ENCODE data around the gene ABCG5. TPM values are rescaled to one million over a fixed set of nuclear protein-coding genes. Genes with fewer than 3 reads are reported as not detected.

The ABCG5 gene
- total and polyA plus RNA-seq, 2 of the 4 experiments (the other 2 are of a cell fraction), result not detected

DNA sequence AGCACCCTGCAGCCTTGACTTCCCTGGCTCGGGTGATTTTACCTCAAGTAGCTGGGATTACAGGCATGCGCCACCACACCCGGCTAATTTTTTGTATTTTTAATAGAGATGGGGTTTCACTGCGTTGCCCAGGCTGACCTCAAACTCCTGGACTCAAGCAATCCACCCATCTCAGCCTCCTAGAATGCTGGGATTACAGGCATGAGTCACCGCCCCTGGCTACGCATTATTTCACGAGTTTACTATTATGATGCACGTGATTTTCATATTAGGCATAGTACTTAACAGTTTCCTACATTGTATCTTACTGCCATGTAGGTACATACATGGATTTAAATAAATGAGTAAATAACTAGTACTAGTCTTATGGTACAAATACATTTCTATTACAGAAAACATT, 60.4 kb downstream of the ABCG5 start:
- no peaks in the 10 kb centered on the region for H3K27me3 ChIP-seq (ENCODE audit: control insufficient read depth, insufficient read depth, low read length)
- no peak for TF ChIP-seq CHD1 (IDR thresholded peaks at IDR 0.05; ENCODE audit: low read depth, low read length)
- TF ChIP-seq MAZ (IDR thresholded peaks at IDR 0.05; ENCODE audit: borderline replicate concordance, low read depth, low read length), result no peak
- TF ChIP-seq, protein P1, sequence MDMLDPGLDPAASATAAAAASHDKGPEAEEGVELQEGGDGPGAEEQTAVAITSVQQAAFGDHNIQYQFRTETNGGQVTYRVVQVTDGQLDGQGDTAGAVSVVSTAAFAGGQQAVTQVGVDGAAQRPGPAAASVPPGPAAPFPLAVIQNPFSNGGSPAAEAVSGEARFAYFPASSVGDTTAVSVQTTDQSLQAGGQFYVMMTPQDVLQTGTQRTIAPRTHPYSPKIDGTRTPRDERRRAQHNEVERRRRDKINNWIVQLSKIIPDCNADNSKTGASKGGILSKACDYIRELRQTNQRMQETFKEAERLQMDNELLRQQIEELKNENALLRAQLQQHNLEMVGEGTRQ (IDR thresholded peaks at IDR 0.05; ENCODE audit: low read depth, low read length), result no peak
- TF ChIP-seq SMC3 (IDR thresholded peaks at IDR 0.05; ENCODE audit: low read depth, low read length), result no peak
- TF ChIP-seq POLR2A (IDR thresholded peaks at IDR 0.05; ENCODE audit: low read depth, low read length), result no peak
- TF ChIP-seq MAFK (IDR thresholded peaks at IDR 0.05; ENCODE audit: low read depth, low read length), result no peak
- TF ChIP-seq, protein P2, sequence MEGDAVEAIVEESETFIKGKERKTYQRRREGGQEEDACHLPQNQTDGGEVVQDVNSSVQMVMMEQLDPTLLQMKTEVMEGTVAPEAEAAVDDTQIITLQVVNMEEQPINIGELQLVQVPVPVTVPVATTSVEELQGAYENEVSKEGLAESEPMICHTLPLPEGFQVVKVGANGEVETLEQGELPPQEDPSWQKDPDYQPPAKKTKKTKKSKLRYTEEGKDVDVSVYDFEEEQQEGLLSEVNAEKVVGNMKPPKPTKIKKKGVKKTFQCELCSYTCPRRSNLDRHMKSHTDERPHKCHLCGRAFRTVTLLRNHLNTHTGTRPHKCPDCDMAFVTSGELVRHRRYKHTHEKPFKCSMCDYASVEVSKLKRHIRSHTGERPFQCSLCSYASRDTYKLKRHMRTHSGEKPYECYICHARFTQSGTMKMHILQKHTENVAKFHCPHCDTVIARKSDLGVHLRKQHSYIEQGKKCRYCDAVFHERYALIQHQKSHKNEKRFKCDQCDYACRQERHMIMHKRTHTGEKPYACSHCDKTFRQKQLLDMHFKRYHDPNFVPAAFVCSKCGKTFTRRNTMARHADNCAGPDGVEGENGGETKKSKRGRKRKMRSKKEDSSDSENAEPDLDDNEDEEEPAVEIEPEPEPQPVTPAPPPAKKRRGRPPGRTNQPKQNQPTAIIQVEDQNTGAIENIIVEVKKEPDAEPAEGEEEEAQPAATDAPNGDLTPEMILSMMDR (conservative IDR thresholded peaks at IDR 0.05; ENCODE audit: low read depth, low read length), result no peak
- TF ChIP-seq, protein P3, sequence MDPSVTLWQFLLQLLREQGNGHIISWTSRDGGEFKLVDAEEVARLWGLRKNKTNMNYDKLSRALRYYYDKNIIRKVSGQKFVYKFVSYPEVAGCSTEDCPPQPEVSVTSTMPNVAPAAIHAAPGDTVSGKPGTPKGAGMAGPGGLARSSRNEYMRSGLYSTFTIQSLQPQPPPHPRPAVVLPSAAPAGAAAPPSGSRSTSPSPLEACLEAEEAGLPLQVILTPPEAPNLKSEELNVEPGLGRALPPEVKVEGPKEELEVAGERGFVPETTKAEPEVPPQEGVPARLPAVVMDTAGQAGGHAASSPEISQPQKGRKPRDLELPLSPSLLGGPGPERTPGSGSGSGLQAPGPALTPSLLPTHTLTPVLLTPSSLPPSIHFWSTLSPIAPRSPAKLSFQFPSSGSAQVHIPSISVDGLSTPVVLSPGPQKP (IDR thresholded peaks at IDR 0.05; ENCODE audit: borderline replicate concordance, low read depth, low read length), result no peak
- H2AFZ ChIP-seq (replicated peaks; ENCODE audit: low read length, poor library complexity), result no peak overlapping the region
- H4K8ac ChIP-seq (ENCODE audit: low read depth in 2 of 2, low read length in 2 of 2), result no peak overlapping the region
- dilution Hi-C loops (cut with HindIII; ENCODE audit: low sequenced_read_pairs, unreplicated experiment), result no loop called here
- H3K4ac ChIP-seq (ENCODE audit: low read depth, low read length), result no peak overlapping the region
- ATAC-seq (ENCODE audit: low read depth), result no peak
- no peak overlapping the region for H2AK9ac ChIP-seq (replicated peaks; ENCODE audit: low read depth, low read length, poor library complexity)
- no peak overlapping the region for H3K18ac ChIP-seq (ENCODE audit: low read depth, low read length)
- H3K79me1 ChIP-seq (ENCODE audit: low read depth in 1 of 2, low read length in 2 of 2), result peaks cover 4 to 10% of the 10 kb centered on the region in 2 experiments; a peak in 3 of 4 replicates
- H4K5ac ChIP-seq (ENCODE audit: low read depth, low read length), result no peak overlapping the region
- BruUV-seq (replicated peaks), result no TSS peak
- CTCF ChIA-PET, result interaction anchor here (0.6 kb wide), 1 partner anchor 106 kb away, joined by 3 read pairs; no protein-coding TSS in a partner anchor
- WGBS, 2 experiments (ENCODE audit: extremely low coverage in 2 of 2, insufficient read length in 1 of 2), result no CpG with 5 or more reads among the region's 8 CpGs
- H2BK15ac ChIP-seq (ENCODE audit: low read depth, low read length), result no peak overlapping the region
- H2AK5ac ChIP-seq (ENCODE audit: low read depth, low read length), result no peak overlapping the region
- H3K4me1 ChIP-seq (ENCODE audit: control insufficient read depth, insufficient read depth, low read length), result peaks cover 2% of the 10 kb centered on the region
- no peak overlapping the region for H4K91ac ChIP-seq (ENCODE audit: insufficient read depth, low read depth, low read length)
- peaks cover 9% of the 10 kb centered on the region for H3K36me3 ChIP-seq (ENCODE audit: control insufficient read depth, insufficient read depth, low read length)
- intact Hi-C loops (cut with micrococcal nuclease), result no loop called here
- no peak overlapping the region for H3K27ac ChIP-seq (ENCODE audit: insufficient read depth, low read length)
- no peaks in the 10 kb centered on the region for H3K9me3 ChIP-seq (ENCODE audit: control insufficient read depth, insufficient read depth, low read length)
- no peaks in the 10 kb centered on the region for H4K20me1 ChIP-seq (ENCODE audit: insufficient read depth, low read length)
- H2BK20ac ChIP-seq (ENCODE audit: low read depth, low read length), result no peak overlapping the region
- H3K56ac ChIP-seq (ENCODE audit: extremely low read depth, insufficient read depth, low read length), result no peak overlapping the region
- DNase-seq, result no peak
- H2BK5ac ChIP-seq (ENCODE audit: low read depth, low read length, poor library complexity, severe bottlenecking), result no peak overlapping the region
- POLR2A ChIA-PET (ENCODE audit: unreplicated experiment), result interaction anchor here (0.6 kb wide), 1 partner anchor 128 kb away, joined by 5 read pairs; no protein-coding TSS in a partner anchor
- no peak overlapping the region for H3K4me2 ChIP-seq (ENCODE audit: low read depth, low read length)
- in situ Hi-C loops (cut with MboI; ENCODE audit: low sequenced_read_pairs), result no loop called here
- no peak overlapping the region for H3K9ac ChIP-seq (ENCODE audit: low read depth, low read length)
- H3K4me3 ChIP-seq (ENCODE audit: insufficient read depth, low read depth, low read length), result no peak overlapping the region
- no peak overlapping the region for H2BK120ac ChIP-seq (ENCODE audit: low read depth, low read length)
- 0 out of 2 replicates have a peak, but pooled peaks cover 3% of the 10 kb centered on the region for H3K9me1 ChIP-seq (ENCODE audit: insufficient read depth, low read length)
- H3K23ac ChIP-seq (ENCODE audit: low read depth, low read length), result no peak overlapping the region
- H3K14ac ChIP-seq (replicated peaks; ENCODE audit: low read depth, low read length), result no peak overlapping the region

Data from IMR-90 (cell line).